Transverse colon (tissue), 3 donors: ENCODE measurements around the gene HMG20B.

Experiments
- CTCF ChIP-seq, 5 experiments: fragments of 200-600 bp in 3 of 5; fragments of 450-650 bp in 2 of 5; sonication (generic) in 3 of 5; IDR thresholded peaks; 1 replicate in 2 of 5; 2 replicates in 3 of 5; pipeline ENCODE4 v1.5.1; 2016 to 2017; ENCODE audit warnings: antibody characterized with exemption in 5 of 5, inconsistent platforms in 3 of 5, mild to moderate bottlenecking in 2 of 5, moderate library complexity in 1 of 5
- EP300 ChIP-seq: sonication (generic); formaldehyde crosslinking; IDR thresholded peaks from one replicate; pipeline ENCODE4 v1.6.1; 2017; ENCODE audit warnings: antibody characterized with exemption, low read depth
- POLR2A ChIP-seq: fragments of 450-650 bp; IDR thresholded peaks from one replicate; pipeline ENCODE4 v1.6.1; 2016; ENCODE audit warnings: antibody characterized with exemption, mild to moderate bottlenecking, moderate library complexity

- TF ChIP-seq POLR2A: no peak
- TF ChIP-seq CTCF (IDR thresholded peaks at IDR 0.05): no peak
- TF ChIP-seq EP300: no peak
Measured at GRCh38 chr19:3573162-3573857, 566 bp downstream of the HMG20B start.
